ENCODE results near the gene NCF1.
"Not testable (repeated sequence)": the region's sequence is repeated elsewhere in the genome, so short reads cannot be mapped to it uniquely, and the experiment has no call there.

GRCh38 chr7:74798644-74799043 lies 24.8 kb downstream of the NCF1 start:
- TF ChIP-seq MAFK (IDR thresholded peaks at IDR 0.05; ENCODE audit: low read depth, low read length); POLR2A (IDR thresholded peaks at IDR 0.05; ENCODE audit: control extremely low read depth in 1 of 2, low read depth in 2 of 2, low read length in 2 of 2); RFX5 (IDR thresholded peaks at IDR 0.05; ENCODE audit: borderline replicate concordance, low read depth, low read length); GABPA (IDR thresholded peaks at IDR 0.05; ENCODE audit: borderline replicate concordance, insufficient read depth, low read length); JUND (IDR thresholded peaks at IDR 0.05; ENCODE audit: low read length); CTCF (IDR thresholded peaks at IDR 0.05; ENCODE audit: control extremely low read depth in 1 of 3, insufficient read depth in 1 of 3, low read depth in 1 of 3, low read length in 3 of 3); CEBPB (IDR thresholded peaks at IDR 0.05; ENCODE audit: low read depth, low read length); TCF12 (IDR thresholded peaks at IDR 0.05; ENCODE audit: low read depth, low read length): not testable (repeated sequence)
